ENCODE data around the gene KCTD3.

KCTD3 gene

GRCh38 chr1:215606564-215607168 lies 39.6 kb downstream of the KCTD3 start:
- Mint-ChIP-seq H3K4me1 (no peaks in the 10 kb centered on the region), H3K36me3 (ENCODE audit: low read depth) (peaks cover 2% of the 10 kb centered on the region), H3K4me3 (no peak overlapping the region), H3K9me3 (no peaks in the 10 kb centered on the region), H3K27ac (no peak overlapping the region), H3K27me3 (no peaks in the 10 kb centered on the region)
- ATAC-seq (no peak), DNase-seq (no peak)

- no peak overlapping the region for H3K4me3 Mint-ChIP-seq
- H3K9me3 Mint-ChIP-seq = no peaks in the 10 kb centered on the region
- H3K4me1 Mint-ChIP-seq = no peaks in the 10 kb centered on the region
- no peak overlapping the region for H3K27ac Mint-ChIP-seq
- no peak for ATAC-seq
- H3K36me3 Mint-ChIP-seq (ENCODE audit: low read depth) = peaks cover 2% of the 10 kb centered on the region
- H3K27me3 Mint-ChIP-seq = no peaks in the 10 kb centered on the region
- DNase-seq = no peak
Measured at GRCh38 chr1:215607412-215607811, 40.3 kb downstream of the KCTD3 start.

- DNase-seq (no peak), ATAC-seq (no peak)
- Mint-ChIP-seq H3K4me3 (no peak overlapping the region), H3K36me3 (ENCODE audit: low read depth) (peaks cover 7% of the 10 kb centered on the region), H3K4me1 (no peaks in the 10 kb centered on the region), H3K27ac (no peak overlapping the region), H3K9me3 (no peaks in the 10 kb centered on the region), H3K27me3 (no peaks in the 10 kb centered on the region)
Measured at GRCh38 chr1:215608646-215609045, 41.5 kb downstream of the KCTD3 start.

- Mint-ChIP-seq H3K4me1 (no peaks in the 10 kb centered on the region), H3K4me3 (no peak overlapping the region), H3K9me3 (no peaks in the 10 kb centered on the region), H3K36me3 (ENCODE audit: low read depth) (peaks cover 6% of the 10 kb centered on the region), H3K27me3 (no peaks in the 10 kb centered on the region), H3K27ac (no peak overlapping the region)
- ATAC-seq (no peak), DNase-seq (no peak)
Measured at GRCh38 chr1:215612391-215612790, 45.3 kb downstream of the KCTD3 start.

GRCh38 chr1:215617979-215618378 lies 50.9 kb downstream of the KCTD3 start:
- ATAC-seq = no peak
- no peak for DNase-seq
- no peak overlapping the region for H3K4me3 Mint-ChIP-seq
- H3K9me3 Mint-ChIP-seq = no peaks in the 10 kb centered on the region
- H3K4me1 Mint-ChIP-seq = no peaks in the 10 kb centered on the region
- no peak overlapping the region for H3K27ac Mint-ChIP-seq
- H3K27me3 Mint-ChIP-seq = no peaks in the 10 kb centered on the region
- H3K36me3 Mint-ChIP-seq (ENCODE audit: low read depth) = peaks cover 4% of the 10 kb centered on the region

- Mint-ChIP-seq H3K27ac (no peak overlapping the region), H3K27me3 (no peaks in the 10 kb centered on the region), H3K36me3 (ENCODE audit: low read depth) (no peaks in the 10 kb centered on the region), H3K9me3 (no peaks in the 10 kb centered on the region), H3K4me3 (no peak overlapping the region), H3K4me1 (no peaks in the 10 kb centered on the region)
- DNase-seq (no peak), ATAC-seq (no peak)
Measured at GRCh38 chr1:215623162-215623561, 56.1 kb downstream of the KCTD3 start.

GRCh38 chr1:215625949-215626348 lies 58.8 kb downstream of the KCTD3 start:
- Mint-ChIP-seq H3K27ac (no peak overlapping the region), H3K9me3 (no peaks in the 10 kb centered on the region), H3K4me3 (no peak overlapping the region), H3K36me3 (ENCODE audit: low read depth) (no peaks in the 10 kb centered on the region), H3K27me3 (no peaks in the 10 kb centered on the region), H3K4me1 (no peaks in the 10 kb centered on the region)
- ATAC-seq (no peak), DNase-seq (no peak)

- DNase-seq (no peak), ATAC-seq (no peak)
- Mint-ChIP-seq H3K9me3 (no peaks in the 10 kb centered on the region), H3K27ac (no peak overlapping the region), H3K4me1 (no peaks in the 10 kb centered on the region), H3K27me3 (no peaks in the 10 kb centered on the region), H3K4me3 (no peak overlapping the region), H3K36me3 (ENCODE audit: low read depth) (no peaks in the 10 kb centered on the region)
Measured at GRCh38 chr1:215631040-215631439, 63.9 kb downstream of the KCTD3 start.

- no peak overlapping the region for H3K4me3 Mint-ChIP-seq
- ATAC-seq (no peak), DNase-seq (no peak)
- H3K27me3 Mint-ChIP-seq = no peaks in the 10 kb centered on the region
- no peaks in the 10 kb centered on the region for H3K4me1 Mint-ChIP-seq
- no peaks in the 10 kb centered on the region for H3K9me3 Mint-ChIP-seq
- H3K36me3 Mint-ChIP-seq (ENCODE audit: low read depth) = no peaks in the 10 kb centered on the region
- no peak overlapping the region for H3K27ac Mint-ChIP-seq
Measured at GRCh38 chr1:215631489-215631888, 64.4 kb downstream of the KCTD3 start.

GRCh38 chr1:215635827-215636226 lies 68.7 kb downstream of the KCTD3 start:
- H3K9me3 Mint-ChIP-seq = no peaks in the 10 kb centered on the region
- no peaks in the 10 kb centered on the region for H3K27me3 Mint-ChIP-seq
- no peaks in the 10 kb centered on the region for H3K4me1 Mint-ChIP-seq
- no peak overlapping the region for H3K4me3 Mint-ChIP-seq
- ATAC-seq (no peak), DNase-seq (no peak)
- H3K27ac Mint-ChIP-seq = no peak overlapping the region
- no peaks in the 10 kb centered on the region for H3K36me3 Mint-ChIP-seq (ENCODE audit: low read depth)

GRCh38 chr1:215636258-215636965 lies 69.3 kb downstream of the KCTD3 start:
- H3K36me3 Mint-ChIP-seq (ENCODE audit: low read depth) = no peaks in the 10 kb centered on the region
- no peak overlapping the region for H3K4me3 Mint-ChIP-seq
- H3K4me1 Mint-ChIP-seq = no peaks in the 10 kb centered on the region
- DNase-seq (no peak), ATAC-seq (no peak)
- no peak overlapping the region for H3K27ac Mint-ChIP-seq
- H3K27me3 Mint-ChIP-seq = no peaks in the 10 kb centered on the region
- H3K9me3 Mint-ChIP-seq = no peaks in the 10 kb centered on the region

- ATAC-seq = no peak
Measured at GRCh38 chr1:215637041-215637573, 70.0 kb downstream of the KCTD3 start.

GRCh38 chr1:215640429-215641148 lies 73.5 kb downstream of the KCTD3 start:
- DNase-seq (no peak), ATAC-seq (no peak)
- Mint-ChIP-seq H3K4me1 (no peaks in the 10 kb centered on the region), H3K36me3 (ENCODE audit: low read depth) (no peaks in the 10 kb centered on the region), H3K27me3 (no peaks in the 10 kb centered on the region), H3K9me3 (no peaks in the 10 kb centered on the region), H3K27ac (no peak overlapping the region), H3K4me3 (no peak overlapping the region)

More at GRCh38 chr1:215637041-215637573, 70.0 kb downstream of the KCTD3 start:
- H3K4me3 Mint-ChIP-seq = no peak overlapping the region
- DNase-seq = no peak
- no peak overlapping the region for H3K27ac Mint-ChIP-seq
- H3K4me1 Mint-ChIP-seq = no peaks in the 10 kb centered on the region
- no peaks in the 10 kb centered on the region for H3K36me3 Mint-ChIP-seq (ENCODE audit: low read depth)
- H3K27me3 Mint-ChIP-seq = no peaks in the 10 kb centered on the region
- no peaks in the 10 kb centered on the region for H3K9me3 Mint-ChIP-seq

- no peak for ATAC-seq
- H3K27ac Mint-ChIP-seq = no peak overlapping the region
- DNase-seq = no peak
- no peaks in the 10 kb centered on the region for H3K9me3 Mint-ChIP-seq
- H3K27me3 Mint-ChIP-seq = no peaks in the 10 kb centered on the region
- no peaks in the 10 kb centered on the region for H3K4me1 Mint-ChIP-seq
- no peak overlapping the region for H3K4me3 Mint-ChIP-seq
- H3K36me3 Mint-ChIP-seq (ENCODE audit: low read depth) = no peaks in the 10 kb centered on the region
Measured at GRCh38 chr1:215643592-215644321, 76.7 kb downstream of the KCTD3 start.
